HEK293 (cell line): Measurements from ENCODE around the gene TSEN2.

Source experiments
- EGR2 ChIP-seq: fragments of 450-650 bp; formaldehyde crosslinking; IDR thresholded peaks from 2 replicates; pipeline ENCODE4 v1.5.1; 2016; ENCODE audit warnings: low read depth, missing biosample characterization, missing genetic modification characterization
- KLF9 ChIP-seq: fragments of 450-650 bp; formaldehyde crosslinking; IDR thresholded peaks from 2 replicates; pipeline ENCODE4 v1.5.1; 2016; ENCODE audit warnings: missing biosample characterization, missing genetic modification characterization, low read depth
- RBAK ChIP-seq: fragments of 450-650 bp; formaldehyde crosslinking; IDR thresholded peaks from 2 replicates; pipeline ENCODE4 v1.5.1; 2016; ENCODE audit warnings: missing biosample characterization, missing genetic modification characterization
- REPIN1 ChIP-seq: fragments of 450-650 bp; formaldehyde crosslinking; IDR thresholded peaks from 2 replicates; pipeline ENCODE4 v1.5.1; 2017; ENCODE audit warnings: missing biosample characterization, missing genetic modification characterization, low read depth
- WT1 ChIP-seq: fragments of 450-650 bp; formaldehyde crosslinking; IDR thresholded peaks from 2 replicates; pipeline ENCODE4 v1.5.1; 2016; ENCODE audit warnings: missing biosample characterization, missing genetic modification characterization
- ZNF140 ChIP-seq: fragments of 450-650 bp; formaldehyde crosslinking; IDR thresholded peaks from 2 replicates; pipeline ENCODE4 v1.5.1; 2016; ENCODE audit warnings: missing biosample characterization, missing genetic modification characterization
- ZNF292 ChIP-seq: fragments of 450-650 bp; formaldehyde crosslinking; IDR thresholded peaks from 2 replicates; pipeline ENCODE4 v1.5.1; 2016; ENCODE audit warnings: low read depth, missing biosample characterization, missing genetic modification characterization, borderline replicate concordance
- ZNF350 ChIP-seq: fragments of 450-650 bp; formaldehyde crosslinking; IDR thresholded peaks from 2 replicates; pipeline ENCODE4 v1.5.0; 2017; ENCODE audit warnings: missing biosample characterization, mild to moderate bottlenecking, missing genetic modification characterization
- ZNF433 ChIP-seq: fragments of 450-650 bp; formaldehyde crosslinking; IDR thresholded peaks from 2 replicates; pipeline ENCODE4 v1.5.1; 2016; ENCODE audit warnings: missing biosample characterization, missing genetic modification characterization, low read depth
- ZNF785 ChIP-seq: fragments of 450-650 bp; formaldehyde crosslinking; IDR thresholded peaks from 2 replicates; pipeline ENCODE4 v1.5.1; 2016; ENCODE audit warnings: missing biosample characterization, missing genetic modification characterization
- TF ChIP-seq, protein P1 (sequence below): fragments of 450-650 bp; formaldehyde crosslinking; IDR thresholded peaks from 2 replicates; pipeline ENCODE4 v1.5.1; 2016; ENCODE audit warnings: missing biosample characterization, missing genetic modification characterization, low read depth
- TF ChIP-seq, protein P2 (sequence below): fragments of 450-650 bp; formaldehyde crosslinking; IDR thresholded peaks from 2 replicates; pipeline ENCODE4 v1.5.1; 2016; ENCODE audit warnings: missing biosample characterization, missing genetic modification characterization
- TF ChIP-seq, protein P3 (sequence below): fragments of 450-650 bp; formaldehyde crosslinking; IDR thresholded peaks from 2 replicates; pipeline ENCODE4 v1.5.1; 2016; ENCODE audit warnings: missing biosample characterization, missing genetic modification characterization

DNA sequence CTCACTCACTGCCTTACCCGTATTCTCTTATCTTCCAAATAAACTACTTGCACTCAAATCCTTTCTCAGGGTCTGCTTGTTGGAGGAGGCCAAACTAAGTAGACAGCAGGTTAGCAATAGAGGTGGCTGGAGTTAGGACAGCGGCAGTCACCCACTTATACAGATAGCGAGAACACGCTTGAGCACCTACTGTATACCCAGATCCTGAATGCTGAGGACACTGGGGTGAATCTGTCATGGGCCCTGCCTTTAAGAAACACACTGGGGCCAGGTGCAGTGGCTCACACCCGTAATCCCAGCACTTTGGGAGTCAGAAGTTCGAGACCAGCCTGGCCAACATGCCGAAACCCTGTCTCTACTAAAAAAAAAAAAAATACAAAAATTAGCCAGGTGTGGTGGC lies 38.0 kb upstream of the TSEN2 start:
- TF ChIP-seq, protein P1, sequence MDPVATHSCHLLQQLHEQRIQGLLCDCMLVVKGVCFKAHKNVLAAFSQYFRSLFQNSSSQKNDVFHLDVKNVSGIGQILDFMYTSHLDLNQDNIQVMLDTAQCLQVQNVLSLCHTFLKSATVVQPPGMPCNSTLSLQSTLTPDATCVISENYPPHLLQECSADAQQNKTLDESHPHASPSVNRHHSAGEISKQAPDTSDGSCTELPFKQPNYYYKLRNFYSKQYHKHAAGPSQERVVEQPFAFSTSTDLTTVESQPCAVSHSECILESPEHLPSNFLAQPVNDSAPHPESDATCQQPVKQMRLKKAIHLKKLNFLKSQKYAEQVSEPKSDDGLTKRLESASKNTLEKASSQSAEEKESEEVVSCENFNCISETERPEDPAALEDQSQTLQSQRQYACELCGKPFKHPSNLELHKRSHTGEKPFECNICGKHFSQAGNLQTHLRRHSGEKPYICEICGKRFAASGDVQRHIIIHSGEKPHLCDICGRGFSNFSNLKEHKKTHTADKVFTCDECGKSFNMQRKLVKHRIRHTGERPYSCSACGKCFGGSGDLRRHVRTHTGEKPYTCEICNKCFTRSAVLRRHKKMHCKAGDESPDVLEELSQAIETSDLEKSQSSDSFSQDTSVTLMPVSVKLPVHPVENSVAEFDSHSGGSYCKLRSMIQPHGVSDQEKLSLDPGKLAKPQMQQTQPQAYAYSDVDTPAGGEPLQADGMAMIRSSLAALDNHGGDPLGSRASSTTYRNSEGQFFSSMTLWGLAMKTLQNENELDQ (tag by site-specific recombination) = no peak
- no peak for TF ChIP-seq KLF9 (tag by site-specific recombination)
- TF ChIP-seq, protein P2, sequence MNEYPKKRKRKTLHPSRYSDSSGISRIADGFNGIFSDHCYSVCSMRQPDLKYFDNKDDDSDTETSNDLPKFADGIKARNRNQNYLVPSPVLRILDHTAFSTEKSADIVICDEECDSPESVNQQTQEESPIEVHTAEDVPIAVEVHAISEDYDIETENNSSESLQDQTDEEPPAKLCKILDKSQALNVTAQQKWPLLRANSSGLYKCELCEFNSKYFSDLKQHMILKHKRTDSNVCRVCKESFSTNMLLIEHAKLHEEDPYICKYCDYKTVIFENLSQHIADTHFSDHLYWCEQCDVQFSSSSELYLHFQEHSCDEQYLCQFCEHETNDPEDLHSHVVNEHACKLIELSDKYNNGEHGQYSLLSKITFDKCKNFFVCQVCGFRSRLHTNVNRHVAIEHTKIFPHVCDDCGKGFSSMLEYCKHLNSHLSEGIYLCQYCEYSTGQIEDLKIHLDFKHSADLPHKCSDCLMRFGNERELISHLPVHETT (tag by site-specific recombination) = no peak
- TF ChIP-seq REPIN1 (tag by site-specific recombination) = no peak
- TF ChIP-seq, protein P3, sequence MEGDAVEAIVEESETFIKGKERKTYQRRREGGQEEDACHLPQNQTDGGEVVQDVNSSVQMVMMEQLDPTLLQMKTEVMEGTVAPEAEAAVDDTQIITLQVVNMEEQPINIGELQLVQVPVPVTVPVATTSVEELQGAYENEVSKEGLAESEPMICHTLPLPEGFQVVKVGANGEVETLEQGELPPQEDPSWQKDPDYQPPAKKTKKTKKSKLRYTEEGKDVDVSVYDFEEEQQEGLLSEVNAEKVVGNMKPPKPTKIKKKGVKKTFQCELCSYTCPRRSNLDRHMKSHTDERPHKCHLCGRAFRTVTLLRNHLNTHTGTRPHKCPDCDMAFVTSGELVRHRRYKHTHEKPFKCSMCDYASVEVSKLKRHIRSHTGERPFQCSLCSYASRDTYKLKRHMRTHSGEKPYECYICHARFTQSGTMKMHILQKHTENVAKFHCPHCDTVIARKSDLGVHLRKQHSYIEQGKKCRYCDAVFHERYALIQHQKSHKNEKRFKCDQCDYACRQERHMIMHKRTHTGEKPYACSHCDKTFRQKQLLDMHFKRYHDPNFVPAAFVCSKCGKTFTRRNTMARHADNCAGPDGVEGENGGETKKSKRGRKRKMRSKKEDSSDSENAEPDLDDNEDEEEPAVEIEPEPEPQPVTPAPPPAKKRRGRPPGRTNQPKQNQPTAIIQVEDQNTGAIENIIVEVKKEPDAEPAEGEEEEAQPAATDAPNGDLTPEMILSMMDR (tag by site-specific recombination) = no peak
- no peak for TF ChIP-seq EGR2
- no peak for TF ChIP-seq WT1 (tag by site-specific recombination)
- no peak for TF ChIP-seq ZNF433
- TF ChIP-seq ZNF785 (tag by site-specific recombination) = no peak
- TF ChIP-seq ZNF140 = no peak
- TF ChIP-seq ZNF350 (tag by site-specific recombination) = no peak
- TF ChIP-seq ZNF292 (tag by site-specific recombination) = no peak
- TF ChIP-seq RBAK = no peak
